Esophagus mucosa (tissue), 1 donor: Measurements from ENCODE around the gene CCDC157. TPM values are rescaled to one million over a fixed set of nuclear protein-coding genes. Genes with fewer than 3 reads are reported as not detected.

Source experiments
- ATAC-seq: fragments of 200-7000 bp; cut with Tn5 transposase; one replicate; pipeline ENCODE4 v1.9.1; 2020
- total RNA-seq: library from RNA; stranded (reverse); gene quantifications from one replicate; pipeline ENCODE4 v1.2.4, GENCODE V29; 2023
- donor health status: DM: yes; HTN: yes; CAD: no.

CCDC157 gene
- total RNA-seq, 1 donor from 2014 or later: 1.2 TPM

GRCh38 chr22:30357650-30358215 lies 926 bp downstream of the CCDC157 start:
- no peak for ATAC-seq

- ATAC-seq: no peak
Measured at GRCh38 chr22:30358541-30358940, 1.7 kb downstream of the CCDC157 start.

- no peak for ATAC-seq
Measured at GRCh38 chr22:30361916-30362650, 5.3 kb downstream of the CCDC157 start.

GRCh38 chr22:30362651-30363281 lies 6.0 kb downstream of the CCDC157 start:
- ATAC-seq: no peak

- ATAC-seq: no peak
Measured at GRCh38 chr22:30365891-30366290, 9.1 kb downstream of the CCDC157 start.

GRCh38 chr22:30368420-30368819 lies 11.6 kb downstream of the CCDC157 start:
- ATAC-seq: no peak

GRCh38 chr22:30370641-30371230 lies 13.9 kb downstream of the CCDC157 start:
- no peak for ATAC-seq

GRCh38 chr22:30371321-30371720 lies 14.5 kb downstream of the CCDC157 start:
- ATAC-seq: no peak

GRCh38 chr22:30371981-30372380 lies 15.2 kb downstream of the CCDC157 start:
- ATAC-seq: no peak

GRCh38 chr22:30372915-30373314 lies 16.1 kb downstream of the CCDC157 start:
- no peak for ATAC-seq

- ATAC-seq: no peak
Measured at GRCh38 chr22:30373331-30374325, 16.8 kb downstream of the CCDC157 start.

GRCh38 chr22:30375312-30375849 lies 18.6 kb downstream of the CCDC157 start:
- ATAC-seq: no peak

GRCh38 chr22:30380011-30380410 lies 23.2 kb downstream of the CCDC157 start:
- no peak for ATAC-seq

GRCh38 chr22:30381264-30381663 lies 24.5 kb downstream of the CCDC157 start:
- ATAC-seq: no peak

GRCh38 chr22:30382340-30382739 lies 25.5 kb downstream of the CCDC157 start:
- no peak for ATAC-seq

- no peak for ATAC-seq
Measured at GRCh38 chr22:30383061-30383460, 26.3 kb downstream of the CCDC157 start.

- ATAC-seq: no peak
Measured at GRCh38 chr22:30385942-30386341, 29.1 kb downstream of the CCDC157 start.

- no peak for ATAC-seq
Measured at GRCh38 chr22:30386608-30386959, 29.8 kb downstream of the CCDC157 start.

GRCh38 chr22:30386960-30387827 lies 30.4 kb downstream of the CCDC157 start, which contains the start of gene RNF215:
RNF215 (minus strand) TSS chr22:30387411; CDS start chr22:30387313, 98 bp downstream.
- peak; percentile 86 for ATAC-seq

GRCh38 chr22:30390974-30391691 lies 34.3 kb downstream of the CCDC157 start:
- peak; percentile 63 for ATAC-seq
